SK-N-SH treated with all-trans-retinoic acid at 6 μM for 48 hours (cell line): ENCODE measurements around the gene CHD3.

Experiments
- PPARA ChIP-seq: fragments of 250-450 bp; sonication (Bioruptor Pico); IDR thresholded peaks from 2 replicates; pipeline ENCODE4 v1.5.0; 2020; ENCODE audit warnings: mild to moderate bottlenecking, borderline replicate concordance
- ZNF8 ChIP-seq: fragments of 450-650 bp; formaldehyde crosslinking; IDR thresholded peaks from 2 replicates; pipeline ENCODE4 v1.5.0; 2020; ENCODE audit warnings: mild to moderate bottlenecking, moderate library complexity

- TF ChIP-seq PPARA (CRISPR knock-in tag) (no peak), ZNF8 (CRISPR knock-in tag) (no peak)
Measured at GRCh38 chr17:7856011-7856810, 32.4 kb upstream of the CHD3 start.
